Loucy (cell line): ENCODE results near the gene MBLAC1.

Experiments used
- CTCF ChIP-seq: fragments of 200-600 bp; sonication (generic); conservative IDR thresholded peaks from 2 replicates; pipeline ENCODE4 v1.5.1; 2014; ENCODE audit warnings: mild to moderate bottlenecking, antibody characterized with exemption, low read length
- EZH2phosphoT487 ChIP-seq: fragments of 200-600 bp; IDR thresholded peaks from 2 replicates; pipeline ENCODE4 v1.6.1; 2018; ENCODE audit warnings: antibody characterized with exemption, mild to moderate bottlenecking, moderate library complexity, borderline replicate concordance

GRCh38 chr7:100087055-100087750, 39.6 kb upstream of the MBLAC1 start:
- TF ChIP-seq CTCF: no peak
- no peak for TF ChIP-seq EZH2phosphoT487
